Thyroid gland (tissue), 4 donors: Measurements from ENCODE around the gene EPHA3. TPM values are rescaled to one million over a fixed set of nuclear protein-coding genes. Genes with fewer than 3 reads are reported as not detected.

ENCODE experiments used
- DNase-seq, 2 donors: peaks; one replicate each; pipeline ENCODE4 v3.0.0-alpha.2; 2019
- H3K27ac ChIP-seq, 3 donors: fragments of 200-600 bp; sonication (generic); 1 replicate in 2 of 3; 2 replicates in 1 of 3; pipeline ENCODE4 v1.5.1; 2016 to 2019; ENCODE audit warnings: mild to moderate bottlenecking in 1 of 3, moderate library complexity in 1 of 3
- H3K27me3 ChIP-seq: fragments of 200-600 bp; sonication (generic); one replicate; pipeline ENCODE4 v1.5.1; 2019
- H3K36me3 ChIP-seq, 2 donors: fragments of 200-600 bp; sonication (generic); one replicate each; pipeline ENCODE4 v1.5.1; 2016 to 2019
- H3K4me1 ChIP-seq, 2 donors: fragments of 200-600 bp; sonication (generic); one replicate each; pipeline ENCODE4 v1.5.1; 2017 to 2019
- H3K4me3 ChIP-seq, 3 donors: fragments of 200-600 bp; sonication (generic); replicated peaks in 1 of 3; 1 replicate in 2 of 3; 2 replicates in 1 of 3; pipeline ENCODE4 v1.5.1; 2016; ENCODE audit warnings: mild to moderate bottlenecking in 1 of 3
- H3K9me3 ChIP-seq: fragments of 200-600 bp; sonication (generic); one replicate; pipeline ENCODE4 v1.5.1; 2017
- CTCF ChIP-seq, 6 experiments: fragments of 200-600 bp in 3 of 6; fragments of 450-650 bp in 3 of 6; sonication (generic) in 3 of 6; IDR thresholded peaks; one replicate each; pipeline ENCODE4 v1.5.1; 2016 to 2019; ENCODE audit warnings: antibody characterized with exemption in 6 of 6, mild to moderate bottlenecking in 2 of 6, inconsistent platforms in 1 of 6, moderate library complexity in 1 of 6
- POLR2A ChIP-seq, 2 donors: fragments of 450-650 bp; IDR thresholded peaks; one replicate each; pipeline ENCODE4 v1.6.1; 2017; ENCODE audit warnings: antibody characterized with exemption in 2 of 2, mild to moderate bottlenecking in 2 of 2, moderate library complexity in 1 of 2
- WGBS, 2 donors: methylation state at CpG; one replicate each; pipeline ENCODE4 v1.1.5; 2017; 5-methylcytosine and 5-hydroxymethylcytosine counted together
- intact Hi-C: fragments of 100-400 bp; cut with DNase I; formaldehyde crosslinking; loops from one replicate; pipeline ENCODE4 v1.15.1; 2023
- total RNA-seq, 4 donors: library from RNA; depleted of rRNA; stranded (reverse); fragments of >200 nt; gene quantifications; one replicate each; pipeline ENCODE4 v1.2.3, GENCODE V29; 2016

EPHA3 gene
- total RNA-seq, 4 donors from 2014 or later: 27.3 to 41.6 (median 35.4) TPM

GRCh38 chr3:89280822-89281365 lies 173.5 kb downstream of the EPHA3 start:
- WGBS, 2 donors: 98% methylated on average over 11 of the region's 11 CpGs
- TF ChIP-seq CTCF (IDR thresholded peaks at IDR 0.05) (no peak), POLR2A (IDR thresholded peaks at IDR 0.05) (no peak)
- Histone ChIP-seq H3K27ac (no peak overlapping the region), H3K27me3 (no peaks in the 10 kb centered on the region), H3K9me3 (no peaks in the 10 kb centered on the region), H3K36me3 (no peaks in the 10 kb centered on the region), H3K4me3 (no peak overlapping the region), H3K4me1 (no peaks in the 10 kb centered on the region)
- intact Hi-C loops: no loop called here
- DNase-seq: no peak

- no peak for DNase-seq
- H3K36me3 ChIP-seq: no peaks in the 10 kb centered on the region
- H3K4me3 ChIP-seq: no peak overlapping the region
- no peaks in the 10 kb centered on the region for H3K9me3 ChIP-seq
- TF ChIP-seq POLR2A (IDR thresholded peaks at IDR 0.05) (no peak), CTCF (IDR thresholded peaks at IDR 0.05) (no peak)
- no peaks in the 10 kb centered on the region for H3K4me1 ChIP-seq
- intact Hi-C loops: no loop called here
- no peaks in the 10 kb centered on the region for H3K27me3 ChIP-seq
- no peak overlapping the region for H3K27ac ChIP-seq
- WGBS, 2 donors: 89 to 95% methylated on average over 1 of the region's 1 CpG
These were observed 180.6 kb downstream of the EPHA3 start for GRCh38 chr3:89287902-89288508.

- H3K4me1 ChIP-seq: no peaks in the 10 kb centered on the region
- no peaks in the 10 kb centered on the region for H3K36me3 ChIP-seq
- H3K9me3 ChIP-seq: no peaks in the 10 kb centered on the region
- no peak overlapping the region for H3K27ac ChIP-seq
- intact Hi-C loops: no loop called here
- DNase-seq: no peak
- H3K4me3 ChIP-seq: no peak overlapping the region
- 90 to 94% methylated on average over 5 of the region's 5 CpGs for WGBS, 2 donors
- TF ChIP-seq POLR2A (IDR thresholded peaks at IDR 0.05) (no peak), CTCF (IDR thresholded peaks at IDR 0.05) (no peak)
- H3K27me3 ChIP-seq: no peaks in the 10 kb centered on the region
These were observed 182.3 kb downstream of the EPHA3 start for GRCh38 chr3:89289574-89290190.

- 84 to 96% methylated on average over 1 of the region's 1 CpG for WGBS, 2 donors
- Histone ChIP-seq H3K36me3 (no peaks in the 10 kb centered on the region), H3K27ac (no peak overlapping the region), H3K9me3 (no peaks in the 10 kb centered on the region), H3K27me3 (no peaks in the 10 kb centered on the region), H3K4me1 (no peaks in the 10 kb centered on the region), H3K4me3 (no peak overlapping the region)
- TF ChIP-seq CTCF (IDR thresholded peaks at IDR 0.05): no peak
- no peak for TF ChIP-seq POLR2A (IDR thresholded peaks at IDR 0.05)
- DNase-seq: no peak
- intact Hi-C loops: no loop called here
These were observed 189.8 kb downstream of the EPHA3 start for GRCh38 chr3:89297199-89297598.

GRCh38 chr3:89300526-89300925 lies 193.1 kb downstream of the EPHA3 start:
- no peak overlapping the region for H3K4me3 ChIP-seq
- intact Hi-C loops: no loop called here
- 70 to 74% methylated on average over 2 of the region's 2 CpGs for WGBS, 2 donors

More at GRCh38 chr3:89300526-89300925, 193.1 kb downstream of the EPHA3 start:
- no peak for DNase-seq
- TF ChIP-seq CTCF (IDR thresholded peaks at IDR 0.05): no peak
- TF ChIP-seq POLR2A (IDR thresholded peaks at IDR 0.05): no peak
- no peaks in the 10 kb centered on the region for H3K4me1 ChIP-seq
- H3K36me3 ChIP-seq: no peaks in the 10 kb centered on the region
- no peaks in the 10 kb centered on the region for H3K9me3 ChIP-seq
- no peaks in the 10 kb centered on the region for H3K27me3 ChIP-seq
- no peak overlapping the region for H3K27ac ChIP-seq
